Upper lobe of right lung (tissue), 1 donor: ENCODE data around the gene GANC. TPM values are rescaled to one million over a fixed set of nuclear protein-coding genes. Genes with fewer than 3 reads are reported as not detected.
A peak's percentile ranks its signal among the peaks of the same experiment; 100 is the strongest.

ENCODE experiments used
- ATAC-seq: fragments of 200-7000 bp; cut with Tn5 transposase; one replicate; pipeline ENCODE4 v1.9.1; 2020; ENCODE audit warnings: mild to moderate bottlenecking, moderate library complexity
- DNase-seq: peaks from one replicate; pipeline ENCODE4 v3.0.0-alpha.2; 2020
- H3K27ac ChIP-seq: fragments of 200-600 bp; one replicate; pipeline ENCODE4 v1.8.0; 2022
- H3K27me3 ChIP-seq: fragments of 200-600 bp; one replicate; pipeline ENCODE4 v1.8.0; 2022; ENCODE audit warnings: mild to moderate bottlenecking
- H3K36me3 ChIP-seq: fragments of 200-600 bp; one replicate; pipeline ENCODE4 v1.8.0; 2022
- H3K4me1 ChIP-seq: fragments of 200-600 bp; one replicate; pipeline ENCODE4 v1.8.0; 2022
- H3K4me3 ChIP-seq: fragments of 200-600 bp; one replicate; pipeline ENCODE4 v1.8.0; 2022; ENCODE audit warnings: mild to moderate bottlenecking
- H3K9me3 ChIP-seq: fragments of 200-600 bp; one replicate; pipeline ENCODE4 v1.8.0; 2022
- intact Hi-C: fragments of 100-400 bp; cut with DNase I; formaldehyde crosslinking; loops from one replicate; pipeline ENCODE4 v1.11.0; 2022
- total RNA-seq: library from RNA; stranded (reverse); fragmentation: NEBNext Ultra II Directional; extraction: Animal tissue kit (Norgen Biotek cat#: 25700); gene quantifications from one replicate; pipeline ENCODE4 v1.2.1, GENCODE V29; 2021
- TF ChIP-seq, protein P1 (sequence below): fragments of 200-600 bp; IDR thresholded peaks from one replicate; pipeline ENCODE4 v1.8.0; 2022; ENCODE audit warnings: antibody characterized with exemption
- donor health status: DM: no; HTN: yes; CAD: no; lungs with severe emphysema.

The GANC gene
- total RNA-seq, 1 donor from 2014 or later = 111 TPM

DNA sequence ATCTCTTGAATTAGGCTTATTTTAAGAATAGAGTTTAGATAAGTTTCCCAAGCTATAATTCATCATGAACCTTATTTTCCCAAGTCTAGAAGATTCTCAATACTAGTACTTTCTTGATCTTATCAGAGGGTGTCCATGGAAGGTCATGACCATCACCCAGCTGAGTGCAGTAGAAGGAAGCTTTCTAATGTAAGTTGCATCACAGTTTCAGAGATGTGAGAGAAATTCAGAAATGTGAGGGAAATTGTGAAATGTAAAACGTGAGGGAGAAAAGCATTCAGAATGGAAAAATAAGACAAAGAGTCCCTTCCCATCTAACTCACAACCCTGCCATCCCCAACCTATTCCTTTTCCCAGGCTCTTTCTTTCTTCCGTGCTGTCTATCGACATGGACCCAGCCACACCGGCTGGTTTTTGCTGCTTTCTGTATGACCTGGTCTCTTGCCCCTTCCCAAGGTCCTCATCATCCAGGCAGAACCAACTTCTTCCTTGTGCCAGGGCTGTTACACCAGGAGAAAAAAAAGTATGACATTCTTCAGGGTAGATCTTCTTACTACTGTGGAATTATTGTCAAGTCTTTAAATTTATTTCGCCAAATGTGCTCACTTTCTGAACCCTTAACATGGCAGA, 93.0 kb downstream of the GANC start:
- intact Hi-C loops = no loop called here
- Histone ChIP-seq H3K4me3 (no peak overlapping the region), H3K36me3 (peaks cover 9% of the 10 kb centered on the region), H3K4me1 (peaks cover 4% of the 10 kb centered on the region), H3K9me3 (no peaks in the 10 kb centered on the region), H3K27me3 (no peaks in the 10 kb centered on the region), H3K27ac (no peak overlapping the region)
- TF ChIP-seq, protein P1, sequence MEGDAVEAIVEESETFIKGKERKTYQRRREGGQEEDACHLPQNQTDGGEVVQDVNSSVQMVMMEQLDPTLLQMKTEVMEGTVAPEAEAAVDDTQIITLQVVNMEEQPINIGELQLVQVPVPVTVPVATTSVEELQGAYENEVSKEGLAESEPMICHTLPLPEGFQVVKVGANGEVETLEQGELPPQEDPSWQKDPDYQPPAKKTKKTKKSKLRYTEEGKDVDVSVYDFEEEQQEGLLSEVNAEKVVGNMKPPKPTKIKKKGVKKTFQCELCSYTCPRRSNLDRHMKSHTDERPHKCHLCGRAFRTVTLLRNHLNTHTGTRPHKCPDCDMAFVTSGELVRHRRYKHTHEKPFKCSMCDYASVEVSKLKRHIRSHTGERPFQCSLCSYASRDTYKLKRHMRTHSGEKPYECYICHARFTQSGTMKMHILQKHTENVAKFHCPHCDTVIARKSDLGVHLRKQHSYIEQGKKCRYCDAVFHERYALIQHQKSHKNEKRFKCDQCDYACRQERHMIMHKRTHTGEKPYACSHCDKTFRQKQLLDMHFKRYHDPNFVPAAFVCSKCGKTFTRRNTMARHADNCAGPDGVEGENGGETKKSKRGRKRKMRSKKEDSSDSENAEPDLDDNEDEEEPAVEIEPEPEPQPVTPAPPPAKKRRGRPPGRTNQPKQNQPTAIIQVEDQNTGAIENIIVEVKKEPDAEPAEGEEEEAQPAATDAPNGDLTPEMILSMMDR = no peak
- ATAC-seq (no peak), DNase-seq (no peak)

GRCh38 chr15:42367041-42367440, 94.0 kb downstream of the GANC start:
- Histone ChIP-seq H3K4me1 (peaks cover 4% of the 10 kb centered on the region), H3K9me3 (no peaks in the 10 kb centered on the region), H3K4me3 (no peak overlapping the region), H3K27ac (no peak overlapping the region), H3K27me3 (no peaks in the 10 kb centered on the region), H3K36me3 (peaks cover 9% of the 10 kb centered on the region)
- TF ChIP-seq, protein P1 = no peak
- intact Hi-C loops = no loop called here
- peak; percentile 95 for ATAC-seq
- DNase-seq = no peak

DNA sequence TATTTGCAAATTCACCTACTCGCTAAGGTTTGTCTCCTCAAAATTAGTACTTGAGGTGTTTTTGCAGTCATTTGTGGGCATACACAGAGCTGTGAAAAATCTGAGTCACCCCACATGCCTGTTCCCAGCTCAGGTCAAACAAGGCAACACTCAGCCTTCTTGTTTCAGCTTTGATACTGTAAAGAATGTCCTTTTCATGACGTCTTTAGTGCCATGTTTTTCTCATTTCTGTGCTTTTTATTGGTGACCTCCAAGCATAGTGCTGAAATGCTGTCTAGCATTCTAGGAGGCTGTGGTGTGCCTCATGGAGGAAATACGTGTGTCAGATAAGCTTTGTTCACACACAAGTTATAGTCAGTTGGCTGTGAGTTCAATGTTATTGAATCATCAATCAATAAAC, 95.1 kb downstream of the GANC start:
- no peak for DNase-seq
- Histone ChIP-seq H3K27me3 (no peaks in the 10 kb centered on the region), H3K36me3 (peaks cover 5% of the 10 kb centered on the region), H3K9me3 (no peaks in the 10 kb centered on the region), H3K27ac (no peak overlapping the region), H3K4me1 (peaks cover 4% of the 10 kb centered on the region), H3K4me3 (no peak overlapping the region)
- intact Hi-C loops = no loop called here
- TF ChIP-seq, protein P1 = no peak
- ATAC-seq = no peak

DNA sequence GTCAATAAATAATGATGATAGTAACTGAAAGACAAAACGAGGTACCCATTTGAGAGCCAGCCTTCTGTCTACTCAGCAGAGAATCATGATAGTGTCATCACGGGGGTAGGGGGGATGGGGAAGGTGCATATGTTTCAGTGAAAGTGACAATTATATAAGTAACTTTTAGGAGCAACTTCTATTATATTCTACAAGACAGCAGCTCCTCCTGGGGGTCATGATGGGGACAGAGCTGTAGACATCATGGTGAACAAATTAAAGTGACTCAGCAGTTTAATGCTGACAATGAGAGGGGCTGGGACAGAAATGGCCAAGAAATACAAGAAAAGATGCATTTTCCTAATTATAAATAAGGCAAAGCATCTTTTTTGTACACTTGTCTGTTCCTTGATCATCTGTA, 98.1 kb downstream of the GANC start:
- Histone ChIP-seq H3K36me3 (no peaks in the 10 kb centered on the region), H3K4me1 (no peaks in the 10 kb centered on the region), H3K9me3 (no peaks in the 10 kb centered on the region), H3K27ac (no peak overlapping the region), H3K27me3 (no peaks in the 10 kb centered on the region), H3K4me3 (no peak overlapping the region)
- intact Hi-C loops = no loop called here
- ATAC-seq = no peak
- no peak for DNase-seq
- TF ChIP-seq, protein P1 = no peak

GRCh38 chr15:42373274-42373673, 100.3 kb downstream of the GANC start:
- TF ChIP-seq, protein P1 = no peak
- Histone ChIP-seq H3K36me3 (no peaks in the 10 kb centered on the region), H3K9me3 (no peaks in the 10 kb centered on the region), H3K4me1 (no peaks in the 10 kb centered on the region), H3K27me3 (no peaks in the 10 kb centered on the region), H3K4me3 (no peak overlapping the region), H3K27ac (no peak overlapping the region)
- intact Hi-C loops = no loop called here
- ATAC-seq = peak; percentile 13
- no peak for DNase-seq

DNA sequence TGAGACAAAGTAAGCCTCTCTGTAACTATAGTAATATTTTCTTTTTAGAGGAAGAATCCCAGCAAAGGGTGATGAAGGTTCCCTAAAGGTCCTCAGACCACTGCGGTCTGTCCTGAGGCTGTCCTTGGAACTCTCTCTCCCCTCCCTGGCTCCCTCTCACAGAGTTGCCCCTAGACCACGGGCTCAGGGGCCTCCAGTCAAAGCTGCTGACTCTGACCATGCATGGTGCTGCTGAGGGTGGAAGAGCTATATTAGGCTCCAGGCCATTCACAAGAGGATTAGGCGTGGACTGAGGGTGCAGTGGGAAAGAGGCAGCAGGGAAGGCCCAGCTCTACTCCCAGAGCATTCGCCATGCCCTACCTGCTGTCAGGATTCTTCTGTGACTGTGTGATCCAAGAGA, 100.9 kb downstream of the GANC start:
- Histone ChIP-seq H3K4me3 (no peak overlapping the region), H3K27me3 (no peaks in the 10 kb centered on the region), H3K27ac (no peak overlapping the region), H3K9me3 (no peaks in the 10 kb centered on the region), H3K4me1 (no peaks in the 10 kb centered on the region), H3K36me3 (no peaks in the 10 kb centered on the region)
- intact Hi-C loops = no loop called here
- ATAC-seq = peak; percentile 34
- DNase-seq = no peak
- TF ChIP-seq, protein P1 = no peak
